Measurements from ENCODE around the gene UNCX.

GRCh38 chr7:1210321-1210978 lies 22.2 kb upstream of the UNCX start:
- TF ChIP-seq CTCF (IDR thresholded peaks at IDR 0.05; ENCODE audit: poor library complexity) (no peak), EZH2phosphoT487 (IDR thresholded peaks at IDR 0.05; ENCODE audit: low read depth, severe bottlenecking, unreplicated experiment) (no peak)

Data from hepatocyte (in vitro differentiated cells).